Measurements from ENCODE around the gene TAF11L14.
"Not testable (repeated sequence)": the region's sequence is repeated elsewhere in the genome, so short reads cannot be mapped to it uniquely, and the experiment has no call there.

The TAF11L14 gene

DNA sequence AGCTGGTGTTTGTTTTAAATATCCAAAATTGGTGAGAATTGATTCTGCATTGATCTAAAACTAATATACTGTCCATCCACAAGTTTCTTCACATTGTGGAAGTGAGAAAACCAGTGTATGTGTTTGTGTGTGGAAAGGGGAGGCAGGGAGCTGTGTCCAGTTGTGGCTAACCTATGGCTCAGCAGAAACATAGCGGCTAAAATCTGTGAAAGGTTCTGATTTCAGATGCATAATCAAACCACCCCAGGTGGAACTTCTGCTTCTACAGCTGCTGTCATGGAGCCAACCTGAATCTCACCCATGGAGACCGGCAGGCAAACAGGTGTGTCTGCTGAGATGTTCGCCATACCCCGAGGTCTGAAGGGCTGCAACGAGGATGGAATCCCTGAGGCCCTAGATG lies at the start of gene TAF11L14:
TAF11L14 (plus strand) TSS at position 301 of the 400 bp plus-strand sequence.
- DNase-seq (ENCODE audit: low read depth in 2 of 2), result no peak

DNA sequence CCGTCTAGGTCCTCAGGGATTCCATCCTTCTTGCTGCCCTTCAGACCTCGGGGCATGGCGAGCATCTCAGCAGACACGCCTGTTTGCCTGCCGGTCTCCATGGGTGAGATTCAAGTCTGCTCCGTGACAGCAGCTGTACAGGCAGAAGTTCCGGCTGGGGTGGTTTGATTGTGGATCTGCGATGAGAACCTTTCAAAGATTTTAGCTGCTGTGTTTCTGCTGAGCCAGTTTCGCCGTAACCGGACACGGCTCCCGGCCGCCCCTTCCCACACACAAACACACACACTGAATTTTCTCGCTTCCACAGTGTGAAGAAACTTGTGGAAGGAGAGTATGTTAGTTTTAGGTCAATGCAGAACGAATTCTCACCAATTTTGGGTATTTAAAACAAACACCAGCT lies 48.6 kb upstream of the TAF11L14 start, which contains the start of gene TAF11L7:
TAF11L7 (minus strand) TSS at position 101 of the 400 bp plus-strand sequence.
- not testable (repeated sequence) for DNase-seq (ENCODE audit: low read depth in 2 of 2)

- DNase-seq (ENCODE audit: low read depth in 2 of 2), result not testable (repeated sequence)
Measured at GRCh38 chr5:17590860-17591259, 43.4 kb upstream of the TAF11L14 start, which contains the start of gene TAF11L8. Gene TAF11L8, minus strand, starts transcription at chr5:17590960.

- DNase-seq (ENCODE audit: low read depth in 2 of 2), result not testable (repeated sequence)
Measured at GRCh38 chr5:17594255-17594654, 40.0 kb upstream of the TAF11L14 start, which contains the start of gene TAF11L9. Gene TAF11L9, minus strand, starts transcription at chr5:17594394.

DNA sequence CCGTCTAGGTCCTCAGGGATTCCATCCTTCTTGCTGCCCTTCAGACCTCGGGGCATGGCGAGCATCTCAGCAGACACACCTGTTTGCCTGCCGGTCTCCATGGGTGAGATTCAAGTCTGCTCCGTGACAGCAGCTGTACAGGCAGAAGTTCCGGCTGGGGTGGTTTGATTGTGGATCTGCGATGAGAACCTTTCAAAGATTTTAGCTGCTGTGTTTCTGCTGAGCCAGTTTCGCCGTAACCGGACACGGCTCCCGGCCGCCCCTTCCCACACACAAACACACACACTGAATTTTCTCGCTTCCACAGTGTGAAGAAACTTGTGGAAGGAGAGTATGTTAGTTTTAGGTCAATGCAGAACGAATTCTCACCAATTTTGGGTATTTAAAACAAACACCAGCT lies 36.5 kb upstream of the TAF11L14 start, which contains the start of gene TAF11L10:
TAF11L10 (minus strand) TSS at position 101 of the 400 bp plus-strand sequence.
- not testable (repeated sequence) for DNase-seq (ENCODE audit: low read depth in 2 of 2)

GRCh38 chr5:17603880-17604279 lies 30.4 kb upstream of the TAF11L14 start, which contains the start of gene TAF11L11:
Gene TAF11L11, plus strand, starts transcription at chr5:17604183.
- DNase-seq (ENCODE audit: low read depth in 2 of 2), result not testable (repeated sequence)

DNA sequence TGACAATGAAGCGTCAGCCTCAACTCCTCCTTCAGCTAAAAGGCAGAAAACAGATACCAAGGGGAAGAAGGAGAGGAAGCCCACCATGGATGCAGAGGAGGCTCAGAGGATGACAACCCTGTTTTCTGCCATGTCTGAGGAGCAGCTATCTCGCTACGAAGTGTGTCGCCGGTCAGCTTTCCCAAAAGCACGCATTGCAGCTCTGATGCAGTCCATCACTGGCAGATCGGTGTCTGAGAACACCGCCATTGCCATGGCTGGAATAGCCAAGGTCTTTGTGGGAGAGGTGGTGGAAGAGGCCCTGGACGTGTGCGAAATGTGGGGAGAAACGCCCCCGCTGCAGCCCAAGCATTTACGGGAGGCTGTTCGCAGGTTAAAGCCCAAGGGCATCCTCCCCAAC lies 29.3 kb upstream of the TAF11L14 start:
- no peak for DNase-seq (ENCODE audit: low read depth in 2 of 2)

- DNase-seq (ENCODE audit: low read depth in 2 of 2), result not testable (repeated sequence)
Measured at GRCh38 chr5:17607461-17607860, 26.8 kb upstream of the TAF11L14 start.

- not testable (repeated sequence) for DNase-seq (ENCODE audit: low read depth in 2 of 2)
Measured at GRCh38 chr5:17610092-17610491, 24.2 kb upstream of the TAF11L14 start, which contains the start of gene TAF11L12. Gene TAF11L12, plus strand, starts transcription at chr5:17610392.

GRCh38 chr5:17614872-17615605 lies 19.2 kb upstream of the TAF11L14 start:
- DNase-seq (ENCODE audit: low read depth in 2 of 2), result no peak

GRCh38 chr5:17619354-17619753 lies 14.9 kb upstream of the TAF11L14 start:
- no peak for DNase-seq (ENCODE audit: low read depth in 2 of 2)

GRCh38 chr5:17620627-17621026 lies 13.6 kb upstream of the TAF11L14 start:
- DNase-seq (ENCODE audit: low read depth in 2 of 2), result no peak

DNA sequence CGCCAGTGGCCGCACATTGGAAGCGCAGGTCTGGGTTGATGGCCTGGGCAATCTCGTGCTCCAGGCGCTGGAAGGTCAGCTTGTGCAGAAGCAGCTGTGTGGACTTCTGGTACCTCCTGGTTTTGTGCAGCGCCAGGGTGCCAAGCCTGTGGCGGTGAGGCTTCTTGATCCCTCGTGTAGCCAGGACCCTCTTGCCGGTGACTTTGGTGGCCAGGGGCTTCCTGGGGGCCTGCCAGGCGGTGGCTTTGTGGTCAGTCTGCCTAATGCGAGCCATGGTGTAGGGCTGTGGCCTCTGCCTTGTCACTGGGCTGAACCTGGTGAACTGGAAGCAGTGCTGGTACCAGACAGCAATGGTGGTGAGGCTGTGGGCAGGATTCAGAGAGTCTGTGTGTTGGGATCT lies 8.6 kb upstream of the TAF11L14 start:
- DNase-seq (ENCODE audit: low read depth in 2 of 2), result no peak

- DNase-seq (ENCODE audit: low read depth in 2 of 2), result not testable (repeated sequence)
Measured at GRCh38 chr5:17631788-17632187, 2.5 kb upstream of the TAF11L14 start, which contains the start of gene TAF11L13. Gene TAF11L13, plus strand, starts transcription at chr5:17632088.

DNA sequence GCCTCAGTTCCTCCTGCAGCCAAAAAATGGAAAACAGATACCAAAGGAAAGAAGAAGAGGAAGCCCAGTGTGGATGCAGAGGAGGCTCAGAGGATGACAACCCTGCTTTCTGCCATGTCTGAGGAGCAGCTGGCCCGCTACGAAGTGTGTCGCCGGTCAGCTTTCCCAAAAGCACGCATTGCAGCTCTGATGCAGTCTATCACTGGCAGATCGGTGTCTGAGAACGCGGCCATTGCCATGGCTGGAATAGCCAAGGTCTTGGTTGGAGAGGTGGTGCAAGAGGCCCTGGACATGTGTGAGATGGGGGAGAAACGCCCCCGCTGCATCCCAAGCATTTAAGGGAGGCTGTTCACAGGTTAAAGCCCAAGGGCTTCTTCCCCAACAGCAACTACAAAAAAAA lies 15.0 kb downstream of the TAF11L14 start:
- not testable (repeated sequence) for DNase-seq (ENCODE audit: low read depth in 2 of 2)

GRCh38 chr5:17655201-17655759 lies 21.0 kb downstream of the TAF11L14 start:
- not testable (repeated sequence) for DNase-seq (ENCODE audit: low read depth in 2 of 2)

DNA sequence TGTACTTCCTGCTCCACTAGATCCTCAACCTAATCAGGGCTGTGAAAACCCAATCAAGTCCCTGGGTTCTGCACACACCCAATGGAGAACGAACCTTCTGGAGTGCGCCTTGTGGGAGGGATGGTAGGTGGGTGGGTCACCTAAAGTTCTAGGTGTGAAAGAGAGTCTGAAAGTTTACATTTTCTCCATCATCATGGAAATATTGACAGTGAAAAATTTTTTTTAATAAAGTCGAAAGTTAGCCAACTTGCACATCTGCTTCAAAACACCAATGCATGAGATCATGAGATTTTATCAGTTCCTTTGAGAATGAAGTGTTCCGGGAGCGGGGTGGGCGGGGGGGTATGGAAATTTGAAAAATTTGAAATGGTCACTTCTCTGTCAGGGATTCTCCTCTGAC lies 21.7 kb downstream of the TAF11L14 start:
- DNase-seq (ENCODE audit: low read depth in 2 of 2), result no peak

- no peak for DNase-seq (ENCODE audit: low read depth in 2 of 2)
Measured at GRCh38 chr5:17663182-17663581, 28.9 kb downstream of the TAF11L14 start.

- DNase-seq (ENCODE audit: low read depth in 2 of 2), result no peak
Measured at GRCh38 chr5:17665836-17666235, 31.6 kb downstream of the TAF11L14 start.

- DNase-seq (ENCODE audit: low read depth in 2 of 2), result no peak
Measured at GRCh38 chr5:17666726-17667235, 32.5 kb downstream of the TAF11L14 start.

- DNase-seq (ENCODE audit: low read depth in 2 of 2), result no peak
Measured at GRCh38 chr5:17670353-17670752, 36.1 kb downstream of the TAF11L14 start.

GRCh38 chr5:17678751-17679324 lies 44.6 kb downstream of the TAF11L14 start:
- no peak for DNase-seq (ENCODE audit: low read depth in 2 of 2)

Measured in stimulated activated CD4-positive, alpha-beta T cell treated with anti-CD3 and anti-CD28 coated beads, Interleukin-4, amount 100 ng/mL, for 48 hours (primary cell).